ENCODE measurements around the gene WNT7A.

The WNT7A gene

GRCh38 chr3:13894096-13894806, 14.4 kb upstream of the WNT7A start:
- Histone ChIP-seq H3K4me3 (ENCODE audit: low read depth, low read length) (peak overlapping the region; percentile 63; the same call in 1 of the 2 replicates), H3K36me3 (ENCODE audit: control insufficient read depth, insufficient read depth, low read length) (no peaks in the 10 kb centered on the region), H3K27me3 (ENCODE audit: control insufficient read depth, insufficient read depth, low read length) (peaks cover 30% of the 10 kb centered on the region), H3K9me3 (ENCODE audit: control insufficient read depth, insufficient read depth, low read depth, low read length) (no peaks in the 10 kb centered on the region; the same call in 1 of the 2 replicates), H3K9ac (ENCODE audit: low read length) (no peak overlapping the region), H3K4me1 (ENCODE audit: control insufficient read depth, insufficient read depth, low read length) (peaks cover 8% of the 10 kb centered on the region; the same call in 1 of the 2 replicates), H3K27ac (ENCODE audit: low read depth, low read length) (no peak overlapping the region)

GRCh38 chr3:13892304-13892703, 12.4 kb upstream of the WNT7A start:
- no peak overlapping the region for H3K27ac ChIP-seq (ENCODE audit: low read depth, low read length)
- H3K4me3 ChIP-seq (ENCODE audit: low read depth, low read length) = no peak overlapping the region
- no peaks in the 10 kb centered on the region for H3K36me3 ChIP-seq (ENCODE audit: control insufficient read depth, insufficient read depth, low read length)
- H3K27me3 ChIP-seq (ENCODE audit: control insufficient read depth, insufficient read depth, low read length) = peaks cover 33% of the 10 kb centered on the region
- no peak overlapping the region for H3K9ac ChIP-seq (ENCODE audit: low read length)
- H3K4me1 ChIP-seq (ENCODE audit: control insufficient read depth, insufficient read depth, low read length) = peaks cover 8% of the 10 kb centered on the region; the same call in 1 of the 2 replicates
- H3K9me3 ChIP-seq (ENCODE audit: control insufficient read depth, insufficient read depth, low read depth, low read length) = no peaks in the 10 kb centered on the region

GRCh38 chr3:13891492-13892073, 11.7 kb upstream of the WNT7A start:
- Histone ChIP-seq H3K27ac (ENCODE audit: low read depth, low read length) (no peak overlapping the region), H3K27me3 (ENCODE audit: control insufficient read depth, insufficient read depth, low read length) (peaks cover 38% of the 10 kb centered on the region), H3K9me3 (ENCODE audit: control insufficient read depth, insufficient read depth, low read depth, low read length) (no peaks in the 10 kb centered on the region), H3K9ac (ENCODE audit: low read length) (no peak overlapping the region), H3K4me1 (ENCODE audit: control insufficient read depth, insufficient read depth, low read length) (peaks cover 8% of the 10 kb centered on the region; the same call in 1 of the 2 replicates), H3K4me3 (ENCODE audit: low read depth, low read length) (no peak overlapping the region), H3K36me3 (ENCODE audit: control insufficient read depth, insufficient read depth, low read length) (no peaks in the 10 kb centered on the region)

GRCh38 chr3:13891017-13891392, 11.1 kb upstream of the WNT7A start:
- Histone ChIP-seq H3K9me3 (ENCODE audit: control insufficient read depth, insufficient read depth, low read depth, low read length) (no peaks in the 10 kb centered on the region), H3K27me3 (ENCODE audit: control insufficient read depth, insufficient read depth, low read length) (peaks cover 36% of the 10 kb centered on the region), H3K9ac (ENCODE audit: low read length) (no peak overlapping the region), H3K4me1 (ENCODE audit: control insufficient read depth, insufficient read depth, low read length) (peaks cover 4% of the 10 kb centered on the region; the same call in 1 of the 2 replicates), H3K4me3 (ENCODE audit: low read depth, low read length) (no peak overlapping the region), H3K36me3 (ENCODE audit: control insufficient read depth, insufficient read depth, low read length) (no peaks in the 10 kb centered on the region), H3K27ac (ENCODE audit: low read depth, low read length) (no peak overlapping the region)

GRCh38 chr3:13890377-13891016, 10.6 kb upstream of the WNT7A start:
- peaks cover 31% of the 10 kb centered on the region for H3K27me3 ChIP-seq (ENCODE audit: control insufficient read depth, insufficient read depth, low read length)
- H3K4me3 ChIP-seq (ENCODE audit: low read depth, low read length) = no peak overlapping the region
- H3K9me3 ChIP-seq (ENCODE audit: control insufficient read depth, insufficient read depth, low read depth, low read length) = no peaks in the 10 kb centered on the region
- H3K4me1 ChIP-seq (ENCODE audit: control insufficient read depth, insufficient read depth, low read length) = peaks cover 3% of the 10 kb centered on the region; the same call in 1 of the 2 replicates
- no peak overlapping the region for H3K27ac ChIP-seq (ENCODE audit: low read depth, low read length)
- H3K36me3 ChIP-seq (ENCODE audit: control insufficient read depth, insufficient read depth, low read length) = no peaks in the 10 kb centered on the region
- no peak overlapping the region for H3K9ac ChIP-seq (ENCODE audit: low read length)

- H3K27ac ChIP-seq (ENCODE audit: low read depth, low read length) = no peak overlapping the region
- H3K9ac ChIP-seq (ENCODE audit: low read length) = no peak overlapping the region
- no peaks in the 10 kb centered on the region for H3K36me3 ChIP-seq (ENCODE audit: control insufficient read depth, insufficient read depth, low read length)
- H3K4me3 ChIP-seq (ENCODE audit: low read depth, low read length) = no peak overlapping the region
- peaks cover 28% of the 10 kb centered on the region for H3K27me3 ChIP-seq (ENCODE audit: control insufficient read depth, insufficient read depth, low read length)
- H3K4me1 ChIP-seq (ENCODE audit: control insufficient read depth, insufficient read depth, low read length) = peaks cover 3% of the 10 kb centered on the region; the same call in 1 of the 2 replicates
- H3K9me3 ChIP-seq (ENCODE audit: control insufficient read depth, insufficient read depth, low read depth, low read length) = no peaks in the 10 kb centered on the region
Observed at GRCh38 chr3:13888576-13888975, 8.7 kb upstream of the WNT7A start.

GRCh38 chr3:13887495-13888300, 7.8 kb upstream of the WNT7A start:
- peaks cover 33% of the 10 kb centered on the region for H3K27me3 ChIP-seq (ENCODE audit: control insufficient read depth, insufficient read depth, low read length)
- H3K9ac ChIP-seq (ENCODE audit: low read length) = no peak overlapping the region
- no peaks in the 10 kb centered on the region for H3K9me3 ChIP-seq (ENCODE audit: control insufficient read depth, insufficient read depth, low read depth, low read length)
- no peaks in the 10 kb centered on the region for H3K36me3 ChIP-seq (ENCODE audit: control insufficient read depth, insufficient read depth, low read length)
- no peak overlapping the region for H3K27ac ChIP-seq (ENCODE audit: low read depth, low read length)
- H3K4me3 ChIP-seq (ENCODE audit: low read depth, low read length) = no peak overlapping the region
- H3K4me1 ChIP-seq (ENCODE audit: control insufficient read depth, insufficient read depth, low read length) = peaks cover 3% of the 10 kb centered on the region; the same call in 1 of the 2 replicates

- no peaks in the 10 kb centered on the region for H3K36me3 ChIP-seq (ENCODE audit: control insufficient read depth, insufficient read depth, low read length)
- peaks cover 43% of the 10 kb centered on the region for H3K27me3 ChIP-seq (ENCODE audit: control insufficient read depth, insufficient read depth, low read length)
- no peaks in the 10 kb centered on the region for H3K9me3 ChIP-seq (ENCODE audit: control insufficient read depth, insufficient read depth, low read depth, low read length)
- H3K4me3 ChIP-seq (ENCODE audit: low read depth, low read length) = no peak overlapping the region
- H3K4me1 ChIP-seq (ENCODE audit: control insufficient read depth, insufficient read depth, low read length) = peaks cover 3% of the 10 kb centered on the region; the same call in 1 of the 2 replicates
- H3K27ac ChIP-seq (ENCODE audit: low read depth, low read length) = no peak overlapping the region
- no peak overlapping the region for H3K9ac ChIP-seq (ENCODE audit: low read length)
Observed at GRCh38 chr3:13886593-13887129, 6.8 kb upstream of the WNT7A start.

GRCh38 chr3:13885704-13886010, 5.8 kb upstream of the WNT7A start:
- H3K4me1 ChIP-seq (ENCODE audit: control insufficient read depth, insufficient read depth, low read length) = peaks cover 3% of the 10 kb centered on the region; the same call in 1 of the 2 replicates
- H3K9me3 ChIP-seq (ENCODE audit: control insufficient read depth, insufficient read depth, low read depth, low read length) = no peaks in the 10 kb centered on the region
- H3K36me3 ChIP-seq (ENCODE audit: control insufficient read depth, insufficient read depth, low read length) = no peaks in the 10 kb centered on the region
- H3K27me3 ChIP-seq (ENCODE audit: control insufficient read depth, insufficient read depth, low read length) = peaks cover 53% of the 10 kb centered on the region
- no peak overlapping the region for H3K4me3 ChIP-seq (ENCODE audit: low read depth, low read length)
- no peak overlapping the region for H3K27ac ChIP-seq (ENCODE audit: low read depth, low read length)
- H3K9ac ChIP-seq (ENCODE audit: low read length) = no peak overlapping the region

- Histone ChIP-seq H3K9me3 (ENCODE audit: control insufficient read depth, insufficient read depth, low read depth, low read length) (no peaks in the 10 kb centered on the region), H3K36me3 (ENCODE audit: control insufficient read depth, insufficient read depth, low read length) (no peaks in the 10 kb centered on the region), H3K4me1 (ENCODE audit: control insufficient read depth, insufficient read depth, low read length) (0 out of 2 replicates have a peak, but pooled peaks cover 2% of the 10 kb centered on the region), H3K9ac (ENCODE audit: low read length) (no peak overlapping the region), H3K4me3 (ENCODE audit: low read depth, low read length) (no peak overlapping the region), H3K27ac (ENCODE audit: low read depth, low read length) (no peak overlapping the region), H3K27me3 (ENCODE audit: control insufficient read depth, insufficient read depth, low read length) (peaks cover 59% of the 10 kb centered on the region)
Observed at GRCh38 chr3:13884851-13885703, 5.2 kb upstream of the WNT7A start.
